NCI-H345 treated with DMSO at 0.1 percent for 48 hours (cell line): ENCODE data around the gene CLBA1.

ENCODE experiments used
- DNase-seq: peaks from one replicate; lab custom pipeline; 2025; ENCODE audit not compliant: unreplicated experiment; lab: John Stamatoyannopoulos, UW

Gene CLBA1

GRCh38 chr14:104968541-104969401, 16.8 kb upstream of the CLBA1 start:
- DNase-seq = peak; percentile 44

DNA sequence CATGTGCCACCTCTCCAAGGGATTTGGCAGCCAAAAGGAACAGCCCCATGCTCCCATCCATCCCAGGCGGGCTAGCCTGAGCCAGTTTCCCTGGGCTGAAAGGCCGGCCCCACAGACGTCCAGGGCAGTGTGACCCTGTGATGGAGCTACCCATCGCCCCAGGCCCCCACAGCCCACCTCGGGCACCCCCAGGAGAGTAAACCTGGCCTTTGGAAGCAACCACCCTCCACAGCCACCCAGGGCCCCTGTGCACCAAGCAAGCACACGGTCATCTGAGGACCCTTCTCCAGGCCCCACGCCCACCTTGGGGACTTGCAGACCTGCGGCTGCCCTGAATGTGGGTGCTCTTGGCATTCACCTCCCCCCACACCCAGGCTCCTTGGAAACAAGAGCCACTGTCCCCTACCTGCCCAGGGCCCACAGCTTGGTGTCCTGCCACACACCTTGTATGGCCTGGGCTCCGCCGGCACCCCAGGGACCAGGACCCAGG, 15.8 kb upstream of the CLBA1 start:
- DNase-seq = no peak

DNA sequence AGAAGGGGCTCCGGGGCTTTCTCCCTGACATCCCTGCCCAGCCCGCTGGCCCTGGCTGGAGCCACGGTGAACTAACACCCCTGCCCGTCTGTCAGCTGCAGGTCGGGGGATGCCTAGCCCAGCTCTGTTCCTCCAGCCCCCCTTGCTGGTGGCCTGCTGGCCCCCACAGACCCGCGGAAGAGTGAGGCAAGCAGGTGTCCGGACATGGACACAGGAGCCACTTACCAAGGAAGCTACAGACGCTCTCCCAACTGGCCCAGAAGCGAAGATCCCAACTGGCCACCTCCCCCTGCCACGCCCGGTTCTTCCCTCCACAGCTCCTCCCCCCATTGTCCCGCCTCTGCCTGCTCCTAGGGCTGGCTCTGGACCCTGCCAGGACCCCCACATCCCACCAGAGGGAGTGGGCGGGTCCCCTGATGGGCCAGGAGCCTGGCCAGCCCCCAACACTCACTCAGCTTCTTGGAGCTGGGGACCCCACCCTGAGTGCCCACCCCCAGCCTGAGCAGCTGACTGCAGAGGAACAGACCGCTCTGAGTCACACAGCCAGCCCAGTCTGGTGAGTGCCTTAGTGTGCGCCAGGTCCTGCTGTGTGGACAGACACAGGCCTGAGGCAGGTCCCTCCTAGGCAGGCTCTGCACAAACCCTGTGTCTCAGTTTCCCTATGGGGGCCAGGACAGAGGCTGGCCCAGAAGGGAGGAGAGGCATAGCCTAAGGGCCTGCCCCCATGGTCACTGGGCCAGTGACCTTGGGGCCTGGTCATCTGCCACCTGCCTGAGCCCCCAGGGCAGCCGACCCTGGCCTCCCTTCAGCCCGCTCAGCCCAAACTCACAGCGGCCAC, 15.1 kb upstream of the CLBA1 start:
- DNase-seq = no peak

DNA sequence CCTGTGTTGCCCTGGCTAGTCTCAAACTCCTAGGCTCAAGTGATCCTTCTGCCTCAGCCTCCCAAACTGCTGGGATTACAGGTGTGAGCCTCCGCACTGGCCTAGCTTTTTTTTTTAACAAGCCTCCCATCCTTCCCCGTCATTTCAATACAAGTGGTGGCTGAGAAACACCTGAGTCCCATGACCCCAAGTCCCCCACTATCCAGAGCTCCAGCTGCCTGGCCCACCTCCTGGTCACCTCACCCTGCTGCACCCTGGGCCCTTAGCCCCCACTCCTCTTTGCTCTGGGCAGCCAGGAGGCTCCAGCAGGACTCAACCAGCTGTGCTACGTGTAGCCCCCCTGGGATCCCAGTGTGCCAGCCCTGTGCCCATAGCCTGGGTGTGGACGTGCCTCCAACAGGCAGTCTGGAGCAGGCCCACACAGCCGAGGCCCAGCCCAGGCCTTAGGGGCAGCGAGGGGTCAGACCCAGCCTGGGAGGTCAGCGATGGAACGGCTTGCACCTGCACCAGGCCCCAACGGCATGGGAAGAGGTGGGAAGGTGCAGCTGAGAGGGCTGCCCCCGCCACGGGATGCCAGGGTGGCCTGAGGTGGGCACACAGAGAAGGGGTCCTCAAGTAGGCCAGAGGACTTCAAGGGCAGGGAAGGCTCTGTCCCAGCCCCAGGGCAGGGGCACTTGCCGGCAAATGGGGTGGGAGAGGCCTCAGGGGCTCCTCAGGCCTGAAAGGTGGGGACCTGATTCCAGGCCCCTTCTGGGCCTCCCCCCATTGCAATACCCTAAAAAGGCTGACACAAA, 13.9 kb upstream of the CLBA1 start:
- DNase-seq = no peak

DNA sequence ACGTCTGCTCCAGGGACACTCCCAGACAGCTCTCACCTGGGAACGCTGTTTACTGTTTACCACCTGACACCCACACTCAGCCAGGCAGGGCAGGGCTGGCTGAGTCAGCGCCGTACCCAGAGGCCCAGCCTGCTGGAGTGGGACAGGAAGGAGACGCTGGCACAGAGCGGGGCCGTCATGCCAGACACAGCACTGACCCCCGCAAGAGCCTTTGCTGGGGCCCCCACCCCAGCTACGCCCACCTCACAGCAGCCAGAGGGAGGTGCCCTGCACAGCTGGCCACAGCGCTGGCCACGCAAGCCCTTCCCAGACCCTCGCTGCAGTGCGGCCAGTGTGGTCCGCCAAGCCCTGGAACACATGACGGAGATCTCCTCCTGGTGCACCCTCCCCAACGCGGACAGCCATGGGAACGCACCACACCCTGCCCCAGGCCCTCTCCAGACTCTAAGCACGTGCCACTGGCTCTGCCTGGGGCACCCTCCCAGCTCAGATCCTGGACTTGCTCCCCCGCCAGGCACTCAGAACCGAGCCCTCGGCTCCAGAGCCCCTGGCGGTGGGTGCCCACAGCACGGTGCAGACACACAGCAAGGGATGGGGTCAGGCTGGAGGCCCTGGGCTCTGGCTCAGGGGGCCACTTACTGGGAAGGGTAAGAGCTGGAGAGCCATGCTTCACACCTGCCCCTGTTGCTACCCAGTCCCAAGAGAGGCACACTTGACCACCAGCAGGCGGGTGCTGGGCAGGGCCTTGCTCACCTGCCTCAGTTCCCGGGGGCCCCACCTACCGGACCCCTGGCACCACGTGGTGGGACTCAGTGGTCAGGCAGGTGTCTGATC, 13.1 kb upstream of the CLBA1 start:
- DNase-seq = peak; percentile 61

DNA sequence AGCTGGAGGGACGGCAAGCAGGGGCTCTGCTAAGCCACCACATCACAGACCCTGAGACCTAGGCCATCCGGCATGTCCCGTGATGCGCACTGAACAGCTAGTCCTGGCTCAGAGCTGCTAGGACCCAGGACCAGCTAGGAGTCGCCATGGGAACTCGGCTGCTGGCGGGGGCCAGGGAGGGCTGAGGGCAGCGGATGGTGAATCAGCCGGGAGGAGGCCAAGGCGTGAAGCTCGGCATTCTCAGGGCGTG, 12.5 kb upstream of the CLBA1 start:
- no peak for DNase-seq

- DNase-seq = no peak
These were observed 12.0 kb upstream of the CLBA1 start for GRCh38 chr14:104973385-104974145.

DNA sequence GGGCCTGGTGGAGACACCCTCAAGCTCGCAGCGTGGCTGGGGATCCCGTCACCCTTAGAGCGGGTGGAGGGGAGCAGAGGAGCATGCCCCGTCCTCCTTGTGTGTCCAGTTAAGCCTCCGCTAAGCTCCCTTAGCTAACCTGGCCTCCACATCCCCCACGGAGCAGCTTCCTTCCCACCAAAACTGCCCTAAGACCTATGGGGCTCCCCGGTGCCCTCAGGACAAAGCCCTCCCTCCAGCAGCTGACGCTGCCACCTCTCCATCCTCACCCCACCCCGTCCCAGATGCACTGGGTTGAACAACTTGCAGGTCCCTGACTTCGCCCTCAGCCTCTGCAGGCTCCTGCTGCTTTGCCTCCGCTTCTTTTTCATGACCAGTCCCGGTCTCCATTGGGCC, 11.4 kb upstream of the CLBA1 start:
- DNase-seq = no peak

DNA sequence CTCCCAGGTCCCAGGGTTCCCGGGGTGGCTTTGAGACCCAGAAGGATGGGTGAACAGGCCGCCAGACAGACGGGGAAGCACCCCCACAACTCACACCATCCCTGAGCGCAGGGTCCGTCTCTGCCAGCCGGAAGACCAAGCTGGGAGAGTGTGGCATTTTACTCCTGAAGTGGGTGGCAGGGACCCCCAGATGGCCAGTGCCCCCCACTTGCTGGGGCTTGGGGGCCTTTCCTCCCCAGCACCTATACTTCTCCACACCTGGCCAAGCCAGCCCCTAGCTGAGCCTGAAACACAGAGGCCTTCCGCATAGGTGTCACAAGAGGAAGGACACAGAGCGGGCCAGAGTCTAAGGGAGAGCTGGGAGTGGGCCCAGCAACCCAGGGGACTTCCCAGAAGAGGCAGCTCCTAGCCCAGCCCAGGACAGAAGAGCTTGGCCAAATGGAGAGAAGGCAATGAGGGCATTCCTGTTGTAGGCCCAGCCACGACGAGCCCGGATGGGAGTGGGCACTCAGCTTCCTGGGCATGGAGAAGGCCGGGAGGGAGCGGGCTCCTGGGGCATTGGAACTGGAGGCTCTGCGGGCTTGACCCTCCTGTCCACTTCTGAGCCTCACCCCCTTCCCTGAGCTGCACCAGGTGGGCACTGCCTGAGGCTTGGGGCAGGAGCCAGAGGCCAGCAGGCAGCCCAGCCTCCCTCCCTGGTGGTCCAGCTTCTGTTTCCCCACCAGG, 10.8 kb upstream of the CLBA1 start:
- DNase-seq = no peak

DNA sequence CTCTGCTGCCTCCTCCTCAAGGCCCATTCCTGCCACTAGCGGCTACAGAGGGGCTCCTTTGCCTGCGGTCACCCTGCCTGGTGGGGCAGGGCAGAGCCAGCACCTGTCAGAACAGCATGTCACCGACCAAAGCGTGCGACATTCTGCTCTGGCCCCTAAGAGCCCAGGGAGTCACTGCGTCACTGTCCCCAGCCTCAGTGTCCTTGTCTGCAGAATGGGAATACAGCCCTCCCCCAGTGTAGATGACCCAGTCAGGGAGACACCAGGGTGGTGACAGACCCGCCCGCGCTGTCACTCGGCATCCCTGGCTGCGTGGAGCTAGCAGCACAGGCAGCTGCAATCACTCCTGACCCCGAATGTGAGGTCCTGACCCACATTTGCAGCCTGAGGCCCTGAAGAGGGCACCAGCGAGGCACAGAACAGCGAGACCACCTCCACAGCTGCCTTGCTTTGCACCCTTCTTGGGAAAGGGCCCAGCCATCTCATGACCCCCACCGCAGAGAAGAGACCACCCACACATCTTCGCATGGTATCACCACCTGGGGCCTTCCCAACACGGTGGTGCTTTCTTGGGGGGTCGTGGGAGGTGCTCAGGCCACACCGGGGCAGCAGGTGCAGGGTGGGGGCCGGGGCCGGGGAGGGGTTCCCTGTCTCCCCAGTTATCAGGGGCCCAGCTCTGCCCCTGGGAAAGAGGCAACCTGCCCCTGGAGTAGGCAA, 9.9 kb upstream of the CLBA1 start:
- no peak for DNase-seq

DNA sequence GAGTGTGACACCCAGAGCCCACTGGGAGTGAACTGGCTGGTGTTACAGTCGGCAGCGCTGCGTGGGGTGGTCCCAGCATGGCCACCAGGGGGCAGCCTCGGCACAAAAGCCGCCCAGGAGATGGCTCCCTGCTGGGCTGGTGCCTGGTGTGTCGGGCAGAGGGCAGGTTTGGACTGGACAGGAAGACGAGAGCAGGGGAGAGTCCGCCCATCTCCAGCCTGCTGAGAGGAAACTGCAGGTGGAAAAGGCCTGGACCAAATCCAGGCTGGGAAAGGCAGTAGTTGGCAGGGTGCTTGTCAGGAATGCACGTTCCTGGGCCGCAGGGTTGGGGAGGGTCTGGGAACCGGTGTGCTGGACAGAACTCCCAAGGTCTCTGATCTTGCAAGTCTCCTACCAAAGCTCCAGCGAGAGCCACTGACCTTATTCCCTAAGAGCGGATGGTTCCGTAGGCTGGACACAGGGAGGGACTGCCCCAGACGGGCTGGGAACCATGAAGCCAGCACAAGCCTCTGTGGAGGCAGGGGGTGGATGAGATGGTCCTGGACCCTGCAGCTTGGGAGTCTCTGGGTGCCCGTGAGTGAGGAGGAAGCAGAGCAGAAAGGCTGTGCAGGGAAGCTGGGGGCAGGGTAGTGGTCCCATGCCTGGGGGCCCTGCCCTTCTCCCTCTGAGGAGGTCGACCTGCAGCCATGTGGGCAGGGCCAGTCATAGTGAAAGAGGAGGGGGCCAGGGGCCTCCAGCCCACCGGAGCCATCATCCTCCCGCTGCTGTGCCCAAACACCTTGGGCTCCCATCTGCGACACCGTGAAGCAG, 9.2 kb upstream of the CLBA1 start:
- DNase-seq = peak; percentile 13

GRCh38 chr14:104977008-104977680, 8.4 kb upstream of the CLBA1 start:
- DNase-seq = no peak

DNA sequence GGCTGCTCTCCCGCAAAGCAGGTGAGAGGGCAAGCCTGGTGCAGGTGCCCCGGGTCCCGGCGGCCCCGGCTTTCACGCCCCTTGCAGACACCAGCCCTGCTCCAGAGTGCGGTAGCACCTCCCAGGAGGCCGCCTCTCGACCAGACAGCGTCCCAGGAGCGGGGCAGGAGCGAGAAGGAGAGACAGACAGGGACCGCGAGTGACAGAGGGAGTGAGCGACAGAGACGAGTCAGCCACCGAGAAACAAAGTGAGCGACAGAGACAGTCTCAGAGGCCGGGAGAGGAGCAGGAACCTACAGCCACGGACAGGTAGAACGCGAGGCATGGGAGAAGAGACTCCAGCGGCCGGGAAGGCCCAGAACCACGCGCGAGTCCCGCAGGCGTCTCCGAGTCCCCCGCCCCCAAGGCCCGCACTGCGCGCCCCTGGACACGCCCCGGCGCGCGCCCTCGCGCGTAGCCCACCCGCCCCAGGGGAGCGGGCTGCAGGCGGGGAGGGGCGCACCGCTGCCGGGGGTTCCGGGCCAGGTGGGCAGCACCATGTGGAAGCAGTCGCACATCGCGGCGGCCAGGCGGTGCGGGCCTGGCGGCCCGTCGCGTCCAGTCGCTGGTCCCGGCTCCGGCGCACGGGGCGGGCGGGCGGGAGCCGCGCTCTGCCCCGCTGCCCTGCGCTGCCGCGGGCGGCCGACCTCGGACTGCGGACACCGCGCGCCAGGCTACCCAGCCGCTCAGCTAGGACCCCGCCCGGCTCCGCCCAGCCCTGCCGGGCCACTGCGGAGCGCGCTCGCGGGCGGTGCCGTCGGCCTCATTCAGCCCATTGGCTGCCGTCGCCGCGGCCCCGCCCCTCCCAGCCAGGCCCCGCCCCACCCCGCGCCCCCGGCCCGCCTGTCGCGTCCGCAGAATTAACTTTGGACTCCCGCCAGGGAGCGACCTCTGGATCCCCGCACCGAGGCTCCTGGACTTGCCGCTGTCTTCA, 7.6 kb upstream of the CLBA1 start, which contains the start of gene AHNAK2:
TSS of gene AHNAK2 (minus strand) at position 694 of the 973 bp plus-strand sequence. CDS start at position 557, 137 bp downstream.
- peak; percentile 43 for DNase-seq

GRCh38 chr14:104978746-104979691, 6.6 kb upstream of the CLBA1 start:
- DNase-seq = no peak
